DMS53 treated with DMSO at 0.1 percent for 48 hours (cell line): ENCODE measurements around the gene CCDC18.
"Not testable (repeated sequence)": the region's sequence is repeated elsewhere in the genome, so short reads cannot be mapped to it uniquely, and the experiment has no call there.

Experiments used
- DNase-seq: peaks from one replicate; lab custom pipeline; 2025; ENCODE audit not compliant: unreplicated experiment; lab: John Stamatoyannopoulos, UW

CCDC18 gene

GRCh38 chr1:93174638-93175037 is 5.9 kb upstream of the CCDC18 start:
- not testable (repeated sequence) for DNase-seq

- no peak for DNase-seq
Measured at GRCh38 chr1:93177991-93178390, 2.5 kb upstream of the CCDC18 start.

GRCh38 chr1:93178418-93178817 is 2.1 kb upstream of the CCDC18 start:
- DNase-seq: no peak

- peak; percentile 100 for DNase-seq
Measured at GRCh38 chr1:93179886-93180722, 420 bp upstream of the CCDC18 start, which contains the start of gene TMED5. Gene TMED5, minus strand, starts transcription at chr1:93180413. Its CDS starts 171 bp downstream, at chr1:93180242.

GRCh38 chr1:93186667-93187066 is 6.1 kb downstream of the CCDC18 start:
- no peak for DNase-seq

GRCh38 chr1:93190432-93190831 is 9.9 kb downstream of the CCDC18 start:
- DNase-seq: no peak

GRCh38 chr1:93194231-93194990 is 13.9 kb downstream of the CCDC18 start:
- DNase-seq: no peak

GRCh38 chr1:93196591-93196990 is 16.1 kb downstream of the CCDC18 start:
- DNase-seq: no peak

- no peak for DNase-seq
Measured at GRCh38 chr1:93199150-93199549, 18.6 kb downstream of the CCDC18 start.

GRCh38 chr1:93200086-93200620 is 19.6 kb downstream of the CCDC18 start:
- DNase-seq: no peak

GRCh38 chr1:93200714-93201113 is 20.2 kb downstream of the CCDC18 start:
- DNase-seq: no peak

GRCh38 chr1:93205892-93206566 is 25.5 kb downstream of the CCDC18 start:
- no peak for DNase-seq

GRCh38 chr1:93206567-93206954 is 26.0 kb downstream of the CCDC18 start:
- DNase-seq: no peak

GRCh38 chr1:93207211-93207610 is 26.7 kb downstream of the CCDC18 start:
- DNase-seq: no peak

GRCh38 chr1:93215322-93215721 is 34.8 kb downstream of the CCDC18 start:
- no peak for DNase-seq

- DNase-seq: no peak
Measured at GRCh38 chr1:93219443-93219842, 38.9 kb downstream of the CCDC18 start.

GRCh38 chr1:93220716-93221115 is 40.2 kb downstream of the CCDC18 start:
- DNase-seq: not testable (repeated sequence)

GRCh38 chr1:93221913-93222312 is 41.4 kb downstream of the CCDC18 start:
- DNase-seq: no peak

- DNase-seq: no peak
Measured at GRCh38 chr1:93223023-93223675, 42.6 kb downstream of the CCDC18 start.

- DNase-seq: no peak
Measured at GRCh38 chr1:93235261-93235660, 54.7 kb downstream of the CCDC18 start.

- no peak for DNase-seq
Measured at GRCh38 chr1:93237021-93237420, 56.5 kb downstream of the CCDC18 start.
